Hepatocyte (in vitro differentiated cells): ENCODE results near the gene FAM81A.

Experiments used
- EZH2 ChIP-seq: fragments of 200-600 bp; sonication (generic); IDR thresholded peaks from 2 replicates; pipeline ENCODE4 v1.6.1; 2016; ENCODE audit warnings: antibody characterized with exemption, mild to moderate bottlenecking, borderline replicate concordance
- EZH2phosphoT487 ChIP-seq: fragments of 200-600 bp; sonication (generic); IDR thresholded peaks from one replicate; pipeline ENCODE4 v1.6.1; 2018; ENCODE audit warnings: antibody characterized with exemption, mild to moderate bottlenecking, low read depth, moderate library complexity; ENCODE audit not compliant: unreplicated experiment, severe bottlenecking
- TF ChIP-seq, protein P1 (sequence below): fragments of 200-600 bp; sonication (generic); IDR thresholded peaks from 2 replicates; pipeline ENCODE4 v1.5.1; 2016; ENCODE audit warnings: antibody characterized with exemption, mild to moderate bottlenecking; ENCODE audit not compliant: poor library complexity

DNA sequence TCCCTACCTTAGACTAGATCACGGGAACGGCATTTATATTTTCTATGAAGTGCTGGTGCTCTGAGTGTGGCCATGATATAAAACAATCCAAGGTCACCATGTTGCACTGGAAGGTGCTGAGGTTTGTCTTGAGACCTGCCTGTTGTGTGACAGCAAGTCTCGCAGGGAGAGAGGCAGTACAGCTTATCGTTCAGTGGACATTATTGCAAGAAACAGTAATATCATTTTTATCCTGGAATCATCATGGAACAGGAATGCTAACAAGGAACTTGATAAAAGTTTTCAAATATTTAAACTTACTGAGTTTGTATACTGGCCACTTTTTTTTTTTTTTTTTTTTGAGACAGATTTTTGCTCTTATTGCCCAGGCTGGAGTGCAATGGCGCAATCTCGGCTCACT is 133.6 kb downstream of the FAM81A start:
- TF ChIP-seq, protein P1, sequence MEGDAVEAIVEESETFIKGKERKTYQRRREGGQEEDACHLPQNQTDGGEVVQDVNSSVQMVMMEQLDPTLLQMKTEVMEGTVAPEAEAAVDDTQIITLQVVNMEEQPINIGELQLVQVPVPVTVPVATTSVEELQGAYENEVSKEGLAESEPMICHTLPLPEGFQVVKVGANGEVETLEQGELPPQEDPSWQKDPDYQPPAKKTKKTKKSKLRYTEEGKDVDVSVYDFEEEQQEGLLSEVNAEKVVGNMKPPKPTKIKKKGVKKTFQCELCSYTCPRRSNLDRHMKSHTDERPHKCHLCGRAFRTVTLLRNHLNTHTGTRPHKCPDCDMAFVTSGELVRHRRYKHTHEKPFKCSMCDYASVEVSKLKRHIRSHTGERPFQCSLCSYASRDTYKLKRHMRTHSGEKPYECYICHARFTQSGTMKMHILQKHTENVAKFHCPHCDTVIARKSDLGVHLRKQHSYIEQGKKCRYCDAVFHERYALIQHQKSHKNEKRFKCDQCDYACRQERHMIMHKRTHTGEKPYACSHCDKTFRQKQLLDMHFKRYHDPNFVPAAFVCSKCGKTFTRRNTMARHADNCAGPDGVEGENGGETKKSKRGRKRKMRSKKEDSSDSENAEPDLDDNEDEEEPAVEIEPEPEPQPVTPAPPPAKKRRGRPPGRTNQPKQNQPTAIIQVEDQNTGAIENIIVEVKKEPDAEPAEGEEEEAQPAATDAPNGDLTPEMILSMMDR = no peak
- no peak for TF ChIP-seq EZH2
- no peak for TF ChIP-seq EZH2phosphoT487
